GM18868 (cell line): ENCODE results near the gene ITPRID2.
A peak's percentile ranks its signal among the peaks of the same experiment; 100 is the strongest.
"Not testable (repeated sequence)": the region's sequence is repeated elsewhere in the genome, so short reads cannot be mapped to it uniquely, and the experiment has no call there.

Source experiments
- ATAC-seq: cut with Tn5 transposase; IDR thresholded peaks from one replicate; pipeline ENCODE4 v1.9.1; 2021; ENCODE audit warnings: mild to moderate bottlenecking, moderate library complexity; ENCODE audit not compliant: unreplicated experiment

Gene ITPRID2

GRCh38 chr2:181915102-181915501 is 23.6 kb downstream of the ITPRID2 start:
- ATAC-seq: no peak

GRCh38 chr2:181916726-181917718 is 25.5 kb downstream of the ITPRID2 start:
- ATAC-seq: no peak

- no peak for ATAC-seq
Measured at GRCh38 chr2:181918188-181918587, 26.7 kb downstream of the ITPRID2 start.

GRCh38 chr2:181923121-181923520 is 31.6 kb downstream of the ITPRID2 start:
- no peak for ATAC-seq

GRCh38 chr2:181924336-181924735 is 32.8 kb downstream of the ITPRID2 start:
- ATAC-seq: no peak

- ATAC-seq: no peak
Measured at GRCh38 chr2:181934694-181935093, 43.2 kb downstream of the ITPRID2 start.

- no peak for ATAC-seq
Measured at GRCh38 chr2:181937473-181937872, 45.9 kb downstream of the ITPRID2 start.

GRCh38 chr2:181943411-181944124 is 52.0 kb downstream of the ITPRID2 start:
- no peak for ATAC-seq

- no peak for ATAC-seq
Measured at GRCh38 chr2:181944164-181944913, 52.8 kb downstream of the ITPRID2 start.

GRCh38 chr2:181944914-181945291 is 53.4 kb downstream of the ITPRID2 start:
- no peak for ATAC-seq

GRCh38 chr2:181946444-181947127 is 55.1 kb downstream of the ITPRID2 start:
- no peak for ATAC-seq

- ATAC-seq: no peak
Measured at GRCh38 chr2:181947273-181947672, 55.7 kb downstream of the ITPRID2 start.

- ATAC-seq: no peak
Measured at GRCh38 chr2:181948227-181948626, 56.7 kb downstream of the ITPRID2 start.

GRCh38 chr2:181949047-181949446 is 57.5 kb downstream of the ITPRID2 start:
- no peak for ATAC-seq

- ATAC-seq: no peak
Measured at GRCh38 chr2:181952404-181953226, 61.1 kb downstream of the ITPRID2 start.

GRCh38 chr2:181953881-181954537 is 62.5 kb downstream of the ITPRID2 start:
- peak; percentile 77 for ATAC-seq

GRCh38 chr2:181954538-181954883 is 63.0 kb downstream of the ITPRID2 start:
- ATAC-seq: peak; percentile 5

- no peak for ATAC-seq
Measured at GRCh38 chr2:181955010-181955409, 63.5 kb downstream of the ITPRID2 start.

- not testable (repeated sequence) for ATAC-seq
Measured at GRCh38 chr2:181955866-181956265, 64.3 kb downstream of the ITPRID2 start.
